GM06990 (cell line): ENCODE measurements around the gene TBL1X.

ENCODE experiments used
- DNase-seq: peaks from one replicate; pipeline ENCODE4 v3.0.0-alpha.2; 2011; ENCODE audit not compliant: insufficient read length; ENCODE audit errors: extremely low read depth
- H3K27me3 ChIP-seq: replicated peaks from 2 replicates; pipeline ENCODE4 v1.6.0; 2011; ENCODE audit warnings: low read length; ENCODE audit not compliant: control insufficient read depth, insufficient read depth
- H3K36me3 ChIP-seq: 2 replicates; pipeline ENCODE4 v1.5.1; 2011; ENCODE audit warnings: low read length; ENCODE audit not compliant: control insufficient read depth, insufficient read depth
- H3K4me3 ChIP-seq: replicated peaks from 2 replicates; pipeline ENCODE4 v1.5.1; 2011; ENCODE audit warnings: low read depth, mild to moderate bottlenecking, control low read depth, low read length
- CTCF ChIP-seq: IDR thresholded peaks from 2 replicates; pipeline ENCODE4 v1.5.1; 2011; ENCODE audit warnings: low read length, control low read depth, mild to moderate bottlenecking, inconsistent platforms; ENCODE audit not compliant: insufficient read depth, poor library complexity, severe bottlenecking

The TBL1X gene

DNA sequence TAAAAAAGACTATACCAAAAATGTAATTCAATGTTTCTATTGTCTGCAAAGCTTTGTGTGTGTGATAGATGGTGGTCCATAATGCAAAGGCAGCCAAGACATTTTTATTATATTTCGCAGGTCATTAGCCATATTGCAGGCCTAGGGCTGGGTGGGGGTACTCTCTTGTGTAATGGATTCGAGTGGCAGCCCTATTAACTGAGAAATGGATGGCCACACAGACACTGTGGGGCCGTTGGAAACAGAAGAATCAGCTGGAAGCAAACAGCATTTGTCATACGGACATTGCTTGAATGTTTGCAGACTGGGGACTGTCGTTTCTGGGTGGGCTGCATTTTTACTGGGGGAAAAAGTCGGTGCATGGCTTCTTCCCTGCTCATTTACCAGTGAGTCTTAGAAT, 199.4 kb downstream of the TBL1X start:
- DNase-seq, result no peak
- no peak for TF ChIP-seq CTCF
- Histone ChIP-seq H3K4me3 (no peak overlapping the region), H3K27me3 (no peaks in the 10 kb centered on the region), H3K36me3 (no peaks in the 10 kb centered on the region)

DNA sequence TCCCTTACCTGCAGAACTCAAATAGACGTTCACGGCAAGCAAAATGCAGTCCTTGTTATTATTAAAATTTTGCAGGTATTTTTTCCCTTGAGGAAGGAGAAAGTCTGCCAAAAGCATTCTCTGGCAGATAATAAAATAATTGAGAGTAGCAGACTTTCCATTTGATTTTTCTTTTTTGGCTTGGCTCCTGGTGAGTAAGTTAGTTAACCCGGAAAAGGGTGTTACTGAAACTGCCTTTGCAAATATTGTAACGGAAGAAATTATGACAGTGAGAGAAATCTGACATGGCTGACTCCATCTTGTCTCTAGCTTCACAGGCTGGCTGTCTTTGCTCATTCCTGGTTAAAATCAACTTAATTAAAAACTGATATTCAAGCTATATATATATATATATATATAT, 200.3 kb downstream of the TBL1X start:
- Histone ChIP-seq H3K4me3 (no peak overlapping the region), H3K27me3 (no peaks in the 10 kb centered on the region), H3K36me3 (no peaks in the 10 kb centered on the region)
- no peak for DNase-seq
- no peak for TF ChIP-seq CTCF

DNA sequence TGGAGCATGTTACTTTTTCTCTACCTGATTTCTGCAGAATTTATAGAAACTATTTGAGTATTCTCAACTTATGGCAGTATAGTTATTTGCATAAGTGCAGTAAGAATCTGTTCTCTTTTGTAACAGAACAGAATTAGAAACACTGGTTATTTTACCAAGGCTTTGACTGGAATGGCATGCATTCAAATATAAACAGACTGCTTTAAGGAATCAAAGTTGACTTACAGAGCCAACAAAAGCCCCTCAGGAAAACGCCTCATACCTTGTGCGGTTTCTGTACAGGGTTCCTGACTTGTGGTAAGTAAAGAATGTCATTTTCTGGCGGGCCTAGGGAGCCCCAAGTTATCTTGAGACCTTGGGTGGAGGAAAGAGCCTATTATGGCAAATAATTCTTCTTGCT, 203.7 kb downstream of the TBL1X start:
- H3K27me3 ChIP-seq, result no peaks in the 10 kb centered on the region
- TF ChIP-seq CTCF, result no peak
- no peak overlapping the region for H3K4me3 ChIP-seq
- no peaks in the 10 kb centered on the region for H3K36me3 ChIP-seq
- DNase-seq, result no peak

DNA sequence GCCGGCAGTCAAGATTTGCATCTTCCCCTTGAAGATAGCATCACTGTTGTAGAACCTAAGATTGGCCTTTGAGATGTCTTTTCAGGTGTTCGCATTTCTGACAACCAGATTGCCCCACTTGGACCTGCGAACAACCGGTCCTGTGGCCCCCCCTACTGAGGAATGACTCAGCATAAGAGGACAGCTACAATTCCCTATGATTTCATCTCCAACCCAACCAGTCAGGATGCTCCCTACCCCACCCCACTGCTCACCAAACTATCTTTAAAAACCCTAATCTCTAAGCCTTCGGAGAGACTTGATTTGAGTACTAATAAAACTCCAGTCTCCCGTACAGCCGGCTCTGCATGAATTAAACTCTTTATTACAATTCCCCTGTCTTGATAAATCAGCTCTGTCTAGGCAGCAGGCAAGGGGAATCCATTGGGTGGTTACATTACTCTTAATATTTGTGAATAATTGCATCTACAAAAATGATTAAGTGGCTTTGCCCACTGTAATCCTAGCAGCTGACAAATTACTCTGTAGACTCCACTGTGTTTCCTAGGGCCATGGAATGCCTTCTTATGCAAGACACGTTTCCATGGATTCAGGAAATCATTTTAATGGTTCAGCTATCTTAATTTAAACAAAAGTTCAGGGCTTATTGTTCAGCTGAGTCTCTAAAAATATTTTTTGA, 205.4 kb downstream of the TBL1X start:
- Histone ChIP-seq H3K27me3 (no peaks in the 10 kb centered on the region), H3K36me3 (no peaks in the 10 kb centered on the region), H3K4me3 (no peak overlapping the region)
- DNase-seq, result no peak
- TF ChIP-seq CTCF, result no peak

DNA sequence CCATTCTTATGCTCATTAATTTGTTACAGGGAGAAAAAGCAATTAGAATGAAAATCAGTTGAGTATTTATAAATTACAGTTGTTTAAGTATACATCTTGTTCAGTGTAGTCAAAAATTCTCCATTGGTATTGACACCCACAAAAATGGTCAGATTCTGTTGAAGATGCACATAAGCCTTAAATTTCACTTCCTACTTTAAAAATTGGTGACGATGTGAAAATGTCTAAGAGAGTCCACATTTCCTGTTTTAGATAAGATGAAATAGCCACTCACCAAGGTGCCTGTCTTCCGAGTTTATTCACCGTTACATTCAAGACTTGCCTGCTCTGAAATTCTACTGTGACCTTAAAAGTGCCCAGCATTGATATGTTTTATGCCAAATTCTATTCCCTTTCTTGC, 207.1 kb downstream of the TBL1X start:
- peak; percentile 24 for DNase-seq
- H3K36me3 ChIP-seq, result no peaks in the 10 kb centered on the region
- no peak for TF ChIP-seq CTCF
- H3K27me3 ChIP-seq, result no peaks in the 10 kb centered on the region
- H3K4me3 ChIP-seq, result no peak overlapping the region

DNA sequence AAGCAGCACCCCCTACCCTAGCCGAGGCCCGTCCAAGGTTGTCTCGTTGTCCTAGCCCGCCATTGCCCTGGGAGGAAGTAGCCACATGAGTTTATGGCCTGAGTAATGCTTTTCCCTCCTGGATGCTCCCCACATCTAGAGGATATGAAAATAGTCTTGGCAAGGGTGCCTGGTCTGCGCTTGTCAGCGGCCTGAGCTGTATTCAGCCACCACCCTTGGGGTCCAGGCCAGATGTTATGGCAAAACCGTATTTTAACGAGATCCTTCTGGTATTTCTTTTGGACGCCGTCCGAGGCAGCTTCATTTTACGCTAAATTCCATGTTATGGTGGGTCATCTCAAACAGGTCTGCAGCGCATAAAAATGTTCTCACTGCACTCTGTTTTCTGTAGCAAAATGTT, 211.4 kb downstream of the TBL1X start:
- Histone ChIP-seq H3K36me3 (no peaks in the 10 kb centered on the region), H3K4me3 (no peak overlapping the region), H3K27me3 (no peaks in the 10 kb centered on the region)
- no peak for DNase-seq
- no peak for TF ChIP-seq CTCF
